Hematopoietic multipotent progenitor cell treated with erythropoietin and hydrocortisone succinate and interleukin-3 and kit ligand, for 15 days (in vitro differentiated cells): ENCODE data around the gene ZNF582.
"Not testable (repeated sequence)": the region's sequence is repeated elsewhere in the genome, so short reads cannot be mapped to it uniquely, and the experiment has no call there.

Experiments
- DNase-seq: peaks from one replicate; pipeline ENCODE4 v3.0.0-alpha.2; 2015; ENCODE audit warnings: low spot score

ZNF582 gene

GRCh38 chr19:56351208-56351607, 42.1 kb downstream of the ZNF582 start:
- no peak for DNase-seq

- peak; percentile 70 for DNase-seq
Observed at GRCh38 chr19:56350416-56351045, 42.8 kb downstream of the ZNF582 start.

GRCh38 chr19:56348289-56348877, 45.0 kb downstream of the ZNF582 start:
- peak; percentile 42 for DNase-seq

GRCh38 chr19:56347163-56347778, 46.1 kb downstream of the ZNF582 start:
- no peak for DNase-seq

GRCh38 chr19:56341948-56342347, 51.4 kb downstream of the ZNF582 start:
- DNase-seq: no peak

- not testable (repeated sequence) for DNase-seq
Observed at GRCh38 chr19:56339031-56339430, 54.3 kb downstream of the ZNF582 start.

- not testable (repeated sequence) for DNase-seq
Observed at GRCh38 chr19:56337077-56337476, 56.3 kb downstream of the ZNF582 start.

- DNase-seq: not testable (repeated sequence)
Observed at GRCh38 chr19:56335371-56335770, 58.0 kb downstream of the ZNF582 start.

- peak; percentile 84 for DNase-seq
Observed at GRCh38 chr19:56333506-56333905, 59.8 kb downstream of the ZNF582 start.
